ENCODE measurements around the gene WT1. TPM values are rescaled to one million over a fixed set of nuclear protein-coding genes. Genes with fewer than 3 reads are reported as not detected.

WT1 gene
- total and polyA plus RNA-seq, 2 of the 4 experiments (the other 2 are of a cell fraction): not detected

DNA sequence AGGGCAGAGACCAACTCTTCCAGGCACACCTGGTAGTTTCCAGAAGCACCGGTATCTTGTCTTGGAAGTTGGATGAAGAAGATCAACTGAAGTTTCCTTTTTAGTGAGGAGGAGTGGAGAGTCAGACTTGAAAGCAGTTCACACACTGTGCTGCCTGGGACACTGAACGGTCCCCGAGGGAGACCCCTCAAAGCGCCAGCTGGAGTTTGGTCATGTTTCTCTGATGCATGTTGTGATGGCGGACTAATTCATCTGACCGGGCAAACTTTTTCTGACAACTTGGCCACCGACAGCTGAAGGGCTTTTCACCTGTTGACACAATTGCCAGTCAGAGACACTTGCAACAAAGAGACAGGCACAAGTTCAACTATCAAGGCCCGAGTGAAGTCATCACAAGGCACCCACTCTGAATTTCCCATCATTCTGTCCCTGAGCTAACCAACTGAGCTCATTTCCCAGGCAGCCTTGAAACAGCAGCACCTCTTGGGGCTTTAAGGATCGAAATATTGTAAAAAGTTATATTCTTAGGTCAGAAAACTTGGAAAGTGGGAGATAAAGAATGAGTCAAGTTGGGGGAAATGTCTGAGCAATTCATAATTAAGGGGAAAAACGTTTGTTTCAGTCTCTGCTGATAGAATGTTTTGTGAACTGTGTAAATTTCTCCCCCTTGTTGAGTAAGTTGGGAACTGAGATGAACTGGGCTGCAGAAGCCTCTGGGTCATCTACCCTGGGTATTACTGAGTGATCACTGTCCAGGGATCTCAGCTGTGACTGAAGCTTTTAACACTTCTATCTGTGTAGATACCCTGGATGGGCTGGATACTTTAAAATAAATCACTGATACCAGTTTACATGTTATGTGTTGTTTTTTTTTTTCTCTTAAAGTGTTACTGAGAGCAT lies 46.2 kb downstream of the WT1 start:
- no peak overlapping the region for H4K8ac ChIP-seq (ENCODE audit: low read depth in 2 of 2, low read length in 2 of 2)
- in situ Hi-C loops (cut with MboI; ENCODE audit: low sequenced_read_pairs): no loop called here
- H3K56ac ChIP-seq (ENCODE audit: extremely low read depth, insufficient read depth, low read length): no peak overlapping the region
- intact Hi-C loops (cut with micrococcal nuclease): no loop called here
- H3K4me3 ChIP-seq (ENCODE audit: insufficient read depth, low read depth, low read length): no peak overlapping the region
- H2AK5ac ChIP-seq (ENCODE audit: low read depth, low read length): no peak overlapping the region
- H2BK120ac ChIP-seq (ENCODE audit: low read depth, low read length): no peak overlapping the region
- H3K9ac ChIP-seq (ENCODE audit: low read depth, low read length): no peak overlapping the region
- H3K4me2 ChIP-seq (ENCODE audit: low read depth, low read length): no peak overlapping the region
- no peaks in the 10 kb centered on the region for H4K20me1 ChIP-seq (ENCODE audit: insufficient read depth, low read length)
- H3K9me1 ChIP-seq (ENCODE audit: insufficient read depth, low read length): no peaks in the 10 kb centered on the region
- no TSS peak for BruUV-seq (replicated peaks)
- H2BK20ac ChIP-seq (ENCODE audit: low read depth, low read length): no peak overlapping the region
- H3K4me1 ChIP-seq (ENCODE audit: control insufficient read depth, insufficient read depth, low read length): no peaks in the 10 kb centered on the region
- TF ChIP-seq, protein P1, sequence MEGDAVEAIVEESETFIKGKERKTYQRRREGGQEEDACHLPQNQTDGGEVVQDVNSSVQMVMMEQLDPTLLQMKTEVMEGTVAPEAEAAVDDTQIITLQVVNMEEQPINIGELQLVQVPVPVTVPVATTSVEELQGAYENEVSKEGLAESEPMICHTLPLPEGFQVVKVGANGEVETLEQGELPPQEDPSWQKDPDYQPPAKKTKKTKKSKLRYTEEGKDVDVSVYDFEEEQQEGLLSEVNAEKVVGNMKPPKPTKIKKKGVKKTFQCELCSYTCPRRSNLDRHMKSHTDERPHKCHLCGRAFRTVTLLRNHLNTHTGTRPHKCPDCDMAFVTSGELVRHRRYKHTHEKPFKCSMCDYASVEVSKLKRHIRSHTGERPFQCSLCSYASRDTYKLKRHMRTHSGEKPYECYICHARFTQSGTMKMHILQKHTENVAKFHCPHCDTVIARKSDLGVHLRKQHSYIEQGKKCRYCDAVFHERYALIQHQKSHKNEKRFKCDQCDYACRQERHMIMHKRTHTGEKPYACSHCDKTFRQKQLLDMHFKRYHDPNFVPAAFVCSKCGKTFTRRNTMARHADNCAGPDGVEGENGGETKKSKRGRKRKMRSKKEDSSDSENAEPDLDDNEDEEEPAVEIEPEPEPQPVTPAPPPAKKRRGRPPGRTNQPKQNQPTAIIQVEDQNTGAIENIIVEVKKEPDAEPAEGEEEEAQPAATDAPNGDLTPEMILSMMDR (conservative IDR thresholded peaks at IDR 0.05; ENCODE audit: low read depth, low read length): no peak
- TF ChIP-seq, protein P2, sequence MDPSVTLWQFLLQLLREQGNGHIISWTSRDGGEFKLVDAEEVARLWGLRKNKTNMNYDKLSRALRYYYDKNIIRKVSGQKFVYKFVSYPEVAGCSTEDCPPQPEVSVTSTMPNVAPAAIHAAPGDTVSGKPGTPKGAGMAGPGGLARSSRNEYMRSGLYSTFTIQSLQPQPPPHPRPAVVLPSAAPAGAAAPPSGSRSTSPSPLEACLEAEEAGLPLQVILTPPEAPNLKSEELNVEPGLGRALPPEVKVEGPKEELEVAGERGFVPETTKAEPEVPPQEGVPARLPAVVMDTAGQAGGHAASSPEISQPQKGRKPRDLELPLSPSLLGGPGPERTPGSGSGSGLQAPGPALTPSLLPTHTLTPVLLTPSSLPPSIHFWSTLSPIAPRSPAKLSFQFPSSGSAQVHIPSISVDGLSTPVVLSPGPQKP (IDR thresholded peaks at IDR 0.05; ENCODE audit: borderline replicate concordance, low read depth, low read length): no peak
- TF ChIP-seq SMC3 (IDR thresholded peaks at IDR 0.05; ENCODE audit: low read depth, low read length): no peak
- no peak for TF ChIP-seq NFE2L2 (IDR thresholded peaks at IDR 0.05; ENCODE audit: low read depth, low read length)
- no peak for TF ChIP-seq MXI1 (IDR thresholded peaks at IDR 0.05; ENCODE audit: borderline replicate concordance, low read depth, low read length)
- TF ChIP-seq FOS (IDR thresholded peaks at IDR 0.05; ENCODE audit: low read depth, low read length): no peak
- TF ChIP-seq CEBPB (IDR thresholded peaks at IDR 0.05; ENCODE audit: low read depth, low read length): no peak
- no peak for TF ChIP-seq MAZ (IDR thresholded peaks at IDR 0.05; ENCODE audit: borderline replicate concordance, low read depth, low read length)
- TF ChIP-seq RAD21 (IDR thresholded peaks at IDR 0.05; ENCODE audit: low read length): no peak
- no peak for TF ChIP-seq CHD1 (IDR thresholded peaks at IDR 0.05; ENCODE audit: low read depth, low read length)
- no peak for TF ChIP-seq MAFK (IDR thresholded peaks at IDR 0.05; ENCODE audit: low read depth, low read length)
- TF ChIP-seq, protein P3, sequence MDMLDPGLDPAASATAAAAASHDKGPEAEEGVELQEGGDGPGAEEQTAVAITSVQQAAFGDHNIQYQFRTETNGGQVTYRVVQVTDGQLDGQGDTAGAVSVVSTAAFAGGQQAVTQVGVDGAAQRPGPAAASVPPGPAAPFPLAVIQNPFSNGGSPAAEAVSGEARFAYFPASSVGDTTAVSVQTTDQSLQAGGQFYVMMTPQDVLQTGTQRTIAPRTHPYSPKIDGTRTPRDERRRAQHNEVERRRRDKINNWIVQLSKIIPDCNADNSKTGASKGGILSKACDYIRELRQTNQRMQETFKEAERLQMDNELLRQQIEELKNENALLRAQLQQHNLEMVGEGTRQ (IDR thresholded peaks at IDR 0.05; ENCODE audit: low read depth, low read length): no peak
- TF ChIP-seq RFX5 (IDR thresholded peaks at IDR 0.05; ENCODE audit: low read depth, low read length): no peak
- TF ChIP-seq POLR2A (IDR thresholded peaks at IDR 0.05; ENCODE audit: low read depth, low read length): no peak
- TF ChIP-seq RCOR1 (IDR thresholded peaks at IDR 0.05; ENCODE audit: insufficient replicate concordance, low read length): no peak
- H3K9me3 ChIP-seq (ENCODE audit: control insufficient read depth, insufficient read depth, low read length): no peaks in the 10 kb centered on the region
- H3K27me3 ChIP-seq (ENCODE audit: control insufficient read depth, insufficient read depth, low read length): peaks cover 5% of the 10 kb centered on the region
- H3K23ac ChIP-seq (ENCODE audit: low read depth, low read length): no peak overlapping the region
- no peak overlapping the region for H2AFZ ChIP-seq (replicated peaks; ENCODE audit: low read length, poor library complexity)
- H4K91ac ChIP-seq (ENCODE audit: insufficient read depth, low read depth, low read length): no peak overlapping the region
- no peak for DNase-seq
- dilution Hi-C loops (cut with HindIII; ENCODE audit: low sequenced_read_pairs, unreplicated experiment): no loop called here
- no peak overlapping the region for H3K4ac ChIP-seq (ENCODE audit: low read depth, low read length)
- 57% methylated on average over 7 of the region's 10 CpGs; no CpG with 5 or more reads in 1 of the 2 experiments for WGBS, 2 experiments (ENCODE audit: extremely low coverage in 2 of 2, insufficient read length in 1 of 2)
- no peaks in the 10 kb centered on the region for H3K79me1 ChIP-seq (ENCODE audit: low read depth in 1 of 2, low read length in 2 of 2)
- no peak overlapping the region for H2BK15ac ChIP-seq (ENCODE audit: low read depth, low read length)
- no peak overlapping the region for H4K5ac ChIP-seq (ENCODE audit: low read depth, low read length)
- H2BK5ac ChIP-seq (ENCODE audit: low read depth, low read length, poor library complexity, severe bottlenecking): no peak overlapping the region
- H2AK9ac ChIP-seq (replicated peaks; ENCODE audit: low read depth, low read length, poor library complexity): no peak overlapping the region
- CTCF ChIA-PET: no interaction called here
- POLR2A ChIA-PET (ENCODE audit: unreplicated experiment): no interaction called here
- no peak overlapping the region for H3K14ac ChIP-seq (replicated peaks; ENCODE audit: low read depth, low read length)
- no peaks in the 10 kb centered on the region for H3K36me3 ChIP-seq (ENCODE audit: control insufficient read depth, insufficient read depth, low read length)
- no peak overlapping the region for H3K27ac ChIP-seq (ENCODE audit: insufficient read depth, low read length)
- no peak overlapping the region for H3K18ac ChIP-seq (ENCODE audit: low read depth, low read length)
- no peak for ATAC-seq (ENCODE audit: low read depth)
